Measurements from ENCODE around the gene AHRR.
"Not testable (repeated sequence)": the region's sequence is repeated elsewhere in the genome, so short reads cannot be mapped to it uniquely, and the experiment has no call there.

The AHRR gene

GRCh38 chr5:306011-306805 is 15.3 kb upstream of the AHRR start:
- DNase-seq (ENCODE audit: low spot score), result no peak

DNA sequence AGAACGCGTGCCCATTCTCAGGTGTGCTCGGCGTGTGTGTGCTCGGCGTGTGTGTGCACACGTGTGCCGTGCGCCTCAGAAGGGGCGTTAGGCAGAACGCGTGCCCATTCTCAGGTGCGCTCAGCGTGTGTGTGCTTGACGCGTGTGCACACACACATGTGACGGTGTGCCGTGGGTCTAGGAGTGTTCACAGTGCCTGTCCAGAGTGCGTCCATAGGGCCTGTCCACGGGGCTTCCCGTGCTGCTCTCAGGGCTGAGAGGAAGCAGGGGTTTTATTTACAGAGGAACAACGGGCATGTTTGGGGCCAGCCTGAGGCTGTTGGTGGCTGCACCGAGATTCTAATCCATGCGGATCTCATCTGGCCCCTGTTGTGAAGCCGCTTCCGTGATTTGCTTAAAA is 14.2 kb upstream of the AHRR start:
- DNase-seq (ENCODE audit: low spot score), result no peak

GRCh38 chr5:307794-308579 is 13.5 kb upstream of the AHRR start:
- DNase-seq (ENCODE audit: low spot score), result no peak

GRCh38 chr5:308672-309271 is 12.7 kb upstream of the AHRR start:
- peak; percentile 42 for DNase-seq (ENCODE audit: low spot score)

GRCh38 chr5:309831-310230 is 11.7 kb upstream of the AHRR start:
- DNase-seq (ENCODE audit: low spot score), result not testable (repeated sequence)

DNA sequence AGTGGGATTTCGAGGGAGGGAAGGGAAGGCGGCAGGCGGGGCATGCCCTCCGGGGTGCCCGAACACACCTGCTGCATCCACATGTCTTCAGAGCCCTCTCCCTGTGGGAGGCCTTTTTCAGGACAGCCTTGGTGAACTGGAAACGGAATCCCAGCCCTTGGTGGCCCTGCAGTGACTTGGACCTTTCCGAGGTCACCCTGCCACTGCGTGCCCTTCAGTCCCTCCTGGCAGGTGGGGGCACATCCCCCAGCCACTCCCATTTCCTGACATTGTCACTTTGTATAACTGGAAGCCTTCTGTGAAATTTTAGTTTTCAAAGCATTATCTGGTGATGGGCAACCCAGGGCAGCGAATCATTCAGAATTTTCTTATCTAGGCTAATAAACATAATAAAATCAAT is 11.0 kb upstream of the AHRR start:
- no peak for DNase-seq (ENCODE audit: low spot score)

DNA sequence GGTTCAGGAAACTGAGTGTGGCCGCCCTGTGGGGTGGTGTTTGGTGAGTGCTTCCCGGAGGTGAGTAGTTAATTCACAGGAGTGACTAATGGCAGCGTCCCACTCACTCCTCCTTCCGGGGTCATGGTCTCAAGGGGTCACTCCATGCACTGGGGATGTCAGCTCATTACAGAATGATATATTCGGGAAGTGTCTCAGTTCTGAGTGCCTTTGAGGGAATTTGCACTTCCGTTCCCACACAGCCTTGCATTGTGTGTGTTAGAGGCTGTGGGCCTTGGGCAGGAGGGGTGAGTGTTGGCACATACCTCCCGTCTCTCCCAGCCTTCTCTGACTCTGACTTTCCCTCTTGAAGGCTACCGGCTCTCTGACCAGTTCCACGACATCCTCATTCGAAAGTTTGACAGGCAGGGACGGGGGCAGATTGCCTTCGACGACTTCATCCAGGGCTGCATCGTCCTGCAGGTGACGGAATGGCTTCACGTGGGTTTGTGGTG is 10.5 kb upstream of the AHRR start:
- DNase-seq (ENCODE audit: low spot score), result no peak

- no peak for DNase-seq (ENCODE audit: low spot score)
Measured at GRCh38 chr5:311963-312362, 9.6 kb upstream of the AHRR start.

DNA sequence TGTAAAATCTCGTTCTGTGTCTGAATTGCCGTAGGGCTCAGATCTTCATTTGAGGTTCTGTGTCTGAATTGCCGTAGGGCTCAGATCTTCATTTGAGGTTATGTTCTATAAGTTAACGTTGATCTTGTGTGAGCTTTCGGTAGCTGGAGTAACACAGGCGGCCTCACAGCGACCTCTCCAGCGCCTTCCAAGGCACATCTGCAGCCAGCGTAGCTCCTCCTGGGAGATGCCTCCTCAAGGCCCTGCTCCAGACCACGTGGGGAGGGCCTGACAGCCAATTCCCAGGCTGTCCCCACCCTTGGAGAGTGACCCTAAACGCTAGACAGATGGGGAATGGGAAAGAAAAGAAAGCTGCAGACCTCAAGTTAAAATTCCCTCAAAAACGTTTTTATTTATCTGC is 8.7 kb upstream of the AHRR start:
- DNase-seq (ENCODE audit: low spot score), result peak; percentile 41

GRCh38 chr5:313265-313664 is 8.2 kb upstream of the AHRR start:
- no peak for DNase-seq (ENCODE audit: low spot score)

GRCh38 chr5:313806-314376 is 7.6 kb upstream of the AHRR start:
- no peak for DNase-seq (ENCODE audit: low spot score)

GRCh38 chr5:314676-315487 is 6.6 kb upstream of the AHRR start:
- no peak for DNase-seq (ENCODE audit: low spot score)

DNA sequence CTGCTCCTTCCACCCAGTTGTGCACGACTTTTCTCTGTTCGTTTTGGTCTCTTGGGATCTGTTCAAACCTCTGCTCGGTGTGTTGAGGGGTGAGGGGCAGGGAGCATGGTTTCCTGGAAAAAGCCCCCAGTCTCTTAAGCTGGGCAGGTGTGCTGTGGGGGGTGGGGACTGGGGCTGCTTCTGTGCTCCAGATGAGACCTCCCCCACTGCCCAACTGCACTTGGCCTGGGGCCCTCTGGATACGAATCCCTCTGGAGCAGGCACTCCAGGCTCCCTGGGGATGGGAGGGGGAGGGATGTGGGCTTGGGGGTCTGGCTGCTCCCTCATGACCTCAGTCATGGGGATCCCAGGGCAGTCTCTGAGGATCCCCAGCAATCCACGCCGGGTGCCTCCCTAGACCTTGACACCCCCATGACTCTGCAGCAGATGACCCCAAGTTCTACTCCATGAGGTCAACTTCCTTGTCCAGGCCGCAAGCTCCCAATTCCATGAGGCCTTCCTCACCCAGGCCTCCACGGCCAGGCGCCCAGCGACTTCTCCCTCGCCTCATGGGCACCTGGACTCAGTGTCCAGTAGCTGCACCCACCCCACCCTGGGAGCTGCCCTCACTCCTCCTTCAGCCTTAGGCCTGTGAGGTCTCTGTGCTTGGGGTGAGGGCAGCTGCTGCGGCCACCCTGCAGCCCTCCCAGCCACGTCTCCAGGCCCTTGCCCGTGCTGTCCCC is 5.9 kb upstream of the AHRR start:
- DNase-seq (ENCODE audit: low spot score), result no peak

DNA sequence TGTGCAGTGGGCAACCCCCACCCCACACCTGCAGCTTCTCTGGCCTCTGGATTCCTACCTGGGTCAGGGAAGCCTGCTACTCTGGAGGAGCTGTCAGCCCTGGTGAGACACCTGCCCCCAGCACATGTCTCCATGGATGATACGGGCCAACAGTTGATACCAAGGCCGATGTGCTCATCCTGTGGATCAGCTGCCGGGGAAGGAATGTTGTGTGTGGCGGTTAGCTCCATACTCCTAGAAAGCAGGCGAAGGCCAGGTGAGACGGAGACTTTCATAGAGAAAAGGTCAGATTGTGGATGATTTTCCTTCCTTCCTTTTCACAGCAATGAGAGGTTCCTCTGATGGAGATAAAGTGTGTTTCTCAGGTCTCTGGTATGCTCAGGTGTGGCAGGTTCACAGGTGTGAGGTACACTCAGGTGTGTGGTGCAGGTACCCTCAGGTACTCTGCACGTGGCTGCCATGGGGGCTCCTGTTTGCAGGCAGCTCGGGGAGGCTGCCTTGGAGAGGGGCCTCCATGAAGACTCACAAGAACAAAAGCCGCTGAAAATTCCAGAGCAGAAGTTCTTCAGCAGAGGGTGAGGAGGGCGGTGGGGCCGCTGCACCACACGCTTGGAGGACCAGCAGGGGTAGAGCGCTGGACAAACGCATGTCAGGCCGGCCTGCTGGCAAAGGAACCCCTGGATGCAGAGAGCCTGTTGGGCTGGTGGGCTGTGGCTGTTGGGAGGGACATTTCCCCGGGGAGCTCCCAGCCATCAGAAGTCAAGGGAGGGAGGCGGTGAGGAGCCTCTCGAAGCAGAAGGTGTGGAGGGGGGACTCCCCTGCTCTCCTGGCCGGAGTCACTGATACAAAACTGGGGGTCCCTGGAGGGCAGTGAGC is 5.1 kb upstream of the AHRR start:
- DNase-seq (ENCODE audit: low spot score), result no peak

- peak; percentile 91 for DNase-seq (ENCODE audit: low spot score)
Measured at GRCh38 chr5:317086-317811, 4.3 kb upstream of the AHRR start.

- DNase-seq (ENCODE audit: low spot score), result peak; percentile 54
Measured at GRCh38 chr5:318341-318897, 3.1 kb upstream of the AHRR start.

GRCh38 chr5:318931-319601 is 2.4 kb upstream of the AHRR start:
- DNase-seq (ENCODE audit: low spot score), result no peak

DNA sequence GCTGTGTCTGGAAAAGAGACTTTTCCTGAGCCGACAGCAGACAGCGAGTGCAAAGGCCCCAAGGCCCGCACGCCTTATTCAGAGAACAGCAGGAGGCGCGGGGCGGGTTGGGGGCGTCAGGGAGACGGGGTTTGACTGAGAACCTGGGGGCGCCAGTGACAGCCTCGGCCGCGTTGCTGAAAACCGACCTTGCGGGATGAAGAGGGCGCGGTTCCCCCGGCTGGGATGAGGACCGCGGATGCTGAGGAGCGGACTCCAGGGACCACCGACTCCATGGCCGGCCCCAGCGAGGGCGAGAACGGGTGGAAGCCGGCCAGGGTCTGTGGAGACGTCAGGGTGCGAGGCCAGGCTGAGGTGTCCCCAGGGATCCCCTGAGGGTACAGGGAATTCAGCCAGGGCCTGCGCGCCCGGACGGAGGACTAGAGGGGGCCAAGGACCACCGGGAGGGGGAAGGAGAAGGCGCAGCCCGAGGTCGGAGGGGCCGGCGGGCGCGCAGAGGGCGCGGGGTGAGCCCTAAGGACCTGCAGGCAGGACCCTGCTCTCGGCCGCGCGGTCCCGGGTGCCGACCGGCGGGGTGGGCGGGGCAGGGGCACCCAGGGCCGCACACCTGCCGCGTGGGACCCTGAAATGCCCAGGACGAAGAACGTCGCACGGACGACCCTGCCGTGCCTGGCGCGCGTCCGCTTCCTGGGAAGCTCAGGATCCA is 837 bp upstream of the AHRR start:
- no peak for DNase-seq (ENCODE audit: low spot score)
